Measurements from ENCODE around the gene KHDRBS2.

GRCh38 chr6:61711849-61712248 is 574.2 kb downstream of the KHDRBS2 start:
- no peak for TF ChIP-seq CTCF (conservative IDR thresholded peaks at IDR 0.05 in 1 of 2, IDR thresholded peaks at IDR 0.05 in 1 of 2; ENCODE audit: low read depth in 1 of 2, low read length in 2 of 2)
- TF ChIP-seq EZH2 (IDR thresholded peaks at IDR 0.05; ENCODE audit: low read length, missing control alignments), result no peak

Measured in fibroblast of lung (primary cell).